ENCODE data around the gene PSD2.

PSD2 gene

DNA sequence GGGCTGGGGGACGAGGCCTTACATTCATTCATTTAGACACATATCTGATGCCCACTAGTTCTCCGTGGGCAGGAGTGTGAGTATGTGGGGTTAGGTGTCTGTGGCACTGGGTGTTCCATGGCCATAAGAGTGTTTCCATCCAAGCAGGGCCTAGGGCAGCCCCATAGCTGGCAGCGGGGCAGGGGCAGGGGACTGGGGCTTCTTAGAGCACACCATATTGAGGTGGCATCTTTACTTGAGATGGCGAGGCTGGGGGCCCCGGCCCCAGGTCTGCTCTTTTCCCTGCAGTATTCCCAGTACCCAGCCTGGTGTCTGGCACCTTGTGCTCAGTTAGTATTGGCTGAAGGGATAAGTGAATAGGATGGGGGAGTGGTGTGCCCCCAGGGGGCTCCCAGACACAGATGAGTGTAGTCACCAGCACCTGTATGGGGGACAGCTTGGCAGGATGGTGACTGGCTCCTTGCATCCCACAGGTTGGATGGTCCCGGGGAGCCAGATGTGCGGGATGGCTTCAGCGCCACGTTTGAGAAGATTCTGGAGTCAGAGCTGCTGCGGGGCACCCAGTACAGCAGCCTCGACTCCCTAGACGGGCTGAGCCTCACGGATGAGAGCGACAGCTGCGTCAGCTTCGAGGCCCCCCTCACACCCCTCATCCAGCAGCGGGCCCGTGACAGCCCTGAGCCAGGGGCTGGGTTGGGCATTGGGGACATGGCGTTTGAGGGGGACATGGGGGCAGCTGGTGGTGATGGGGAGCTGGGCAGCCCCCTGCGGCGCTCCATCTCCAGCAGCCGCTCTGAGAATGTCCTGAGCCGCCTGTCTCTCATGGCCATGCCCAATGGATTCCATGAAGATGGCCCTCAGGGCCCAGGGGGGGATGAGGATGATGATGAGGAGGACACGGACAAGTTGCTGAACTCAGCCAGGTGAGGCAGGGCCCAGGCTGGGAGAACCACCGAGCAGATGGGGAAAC lies 17.5 kb downstream of the PSD2 start:
- no peaks in the 10 kb centered on the region for H3K4me1 ChIP-seq
- no peaks in the 10 kb centered on the region for H3K9me3 ChIP-seq (ENCODE audit: control insufficient read depth, low read length)
- H2AFZ ChIP-seq: no peak overlapping the region
- H3K36me3 ChIP-seq (ENCODE audit: control insufficient read depth, insufficient read depth, low read length): no peaks in the 10 kb centered on the region
- H3K4me3 ChIP-seq (ENCODE audit: low read depth, low read length): no peak overlapping the region
- H3K9ac ChIP-seq: no peak overlapping the region
- H3K4me2 ChIP-seq (ENCODE audit: low read length): no peak overlapping the region
- no peak overlapping the region for H3K27ac ChIP-seq
- TF ChIP-seq, protein P1, sequence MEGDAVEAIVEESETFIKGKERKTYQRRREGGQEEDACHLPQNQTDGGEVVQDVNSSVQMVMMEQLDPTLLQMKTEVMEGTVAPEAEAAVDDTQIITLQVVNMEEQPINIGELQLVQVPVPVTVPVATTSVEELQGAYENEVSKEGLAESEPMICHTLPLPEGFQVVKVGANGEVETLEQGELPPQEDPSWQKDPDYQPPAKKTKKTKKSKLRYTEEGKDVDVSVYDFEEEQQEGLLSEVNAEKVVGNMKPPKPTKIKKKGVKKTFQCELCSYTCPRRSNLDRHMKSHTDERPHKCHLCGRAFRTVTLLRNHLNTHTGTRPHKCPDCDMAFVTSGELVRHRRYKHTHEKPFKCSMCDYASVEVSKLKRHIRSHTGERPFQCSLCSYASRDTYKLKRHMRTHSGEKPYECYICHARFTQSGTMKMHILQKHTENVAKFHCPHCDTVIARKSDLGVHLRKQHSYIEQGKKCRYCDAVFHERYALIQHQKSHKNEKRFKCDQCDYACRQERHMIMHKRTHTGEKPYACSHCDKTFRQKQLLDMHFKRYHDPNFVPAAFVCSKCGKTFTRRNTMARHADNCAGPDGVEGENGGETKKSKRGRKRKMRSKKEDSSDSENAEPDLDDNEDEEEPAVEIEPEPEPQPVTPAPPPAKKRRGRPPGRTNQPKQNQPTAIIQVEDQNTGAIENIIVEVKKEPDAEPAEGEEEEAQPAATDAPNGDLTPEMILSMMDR (IDR thresholded peaks at IDR 0.05): no peak
- H3K27me3 ChIP-seq (ENCODE audit: control insufficient read depth, insufficient read depth, low read length): no peaks in the 10 kb centered on the region
- no peaks in the 10 kb centered on the region for H3K79me2 ChIP-seq

- TF ChIP-seq, protein P1 (IDR thresholded peaks at IDR 0.05): no peak
- H3K36me3 ChIP-seq (ENCODE audit: control insufficient read depth, insufficient read depth, low read length): no peaks in the 10 kb centered on the region
- no peak overlapping the region for H3K4me3 ChIP-seq (ENCODE audit: low read depth, low read length)
- H3K27me3 ChIP-seq (ENCODE audit: control insufficient read depth, insufficient read depth, low read length): no peaks in the 10 kb centered on the region
- H3K4me2 ChIP-seq (ENCODE audit: low read length): no peak overlapping the region
- no peaks in the 10 kb centered on the region for H3K79me2 ChIP-seq
- no peak overlapping the region for H2AFZ ChIP-seq
- H3K9ac ChIP-seq: no peak overlapping the region
- no peaks in the 10 kb centered on the region for H3K4me1 ChIP-seq
- H3K9me3 ChIP-seq (ENCODE audit: control insufficient read depth, low read length): no peaks in the 10 kb centered on the region
- H3K27ac ChIP-seq: no peak overlapping the region
Observed at GRCh38 chr5:139814191-139814601, 18.6 kb downstream of the PSD2 start.

- Histone ChIP-seq H3K9ac (no peak overlapping the region), H2AFZ (no peak overlapping the region), H3K4me2 (ENCODE audit: low read length) (no peak overlapping the region), H3K36me3 (ENCODE audit: control insufficient read depth, insufficient read depth, low read length) (no peaks in the 10 kb centered on the region), H3K27ac (no peak overlapping the region), H3K4me3 (ENCODE audit: low read depth, low read length) (no peak overlapping the region), H3K9me3 (ENCODE audit: control insufficient read depth, low read length) (no peaks in the 10 kb centered on the region), H3K79me2 (no peaks in the 10 kb centered on the region), H3K27me3 (ENCODE audit: control insufficient read depth, insufficient read depth, low read length) (no peaks in the 10 kb centered on the region), H3K4me1 (no peaks in the 10 kb centered on the region)
- TF ChIP-seq, protein P1 (IDR thresholded peaks at IDR 0.05): no peak
Observed at GRCh38 chr5:139814704-139815280, 19.2 kb downstream of the PSD2 start.

- no peak overlapping the region for H3K27ac ChIP-seq
- no peak overlapping the region for H3K9ac ChIP-seq
- H2AFZ ChIP-seq: no peak overlapping the region
- TF ChIP-seq, protein P1 (IDR thresholded peaks at IDR 0.05): no peak
- H3K79me2 ChIP-seq: no peaks in the 10 kb centered on the region
- H3K36me3 ChIP-seq (ENCODE audit: control insufficient read depth, insufficient read depth, low read length): no peaks in the 10 kb centered on the region
- H3K4me3 ChIP-seq (ENCODE audit: low read depth, low read length): no peak overlapping the region
- no peaks in the 10 kb centered on the region for H3K9me3 ChIP-seq (ENCODE audit: control insufficient read depth, low read length)
- H3K4me2 ChIP-seq (ENCODE audit: low read length): no peak overlapping the region
- H3K27me3 ChIP-seq (ENCODE audit: control insufficient read depth, insufficient read depth, low read length): no peaks in the 10 kb centered on the region
- no peaks in the 10 kb centered on the region for H3K4me1 ChIP-seq
Observed at GRCh38 chr5:139816566-139816965, 21.0 kb downstream of the PSD2 start.

Data from parathyroid adenoma (tissue), 2 donors.